IMR-90 (cell line): ENCODE measurements around the gene ARHGEF10L. TPM values are rescaled to one million over a fixed set of nuclear protein-coding genes. Genes with fewer than 3 reads are reported as not detected.

Source experiments
- ATAC-seq: fragments of 200-7000 bp; cut with Tn5 transposase; 2 replicates; pipeline ENCODE4 v1.9.1; 2020; ENCODE audit warnings: low read depth, mild to moderate bottlenecking, moderate library complexity
- BruUV-seq: library from RNA; stranded (reverse); fragments of 400-500 nt; replicated peaks from 2 replicates; lab custom pipeline; 2021; lab: Mats Ljungman, UMichigan
- CTCF ChIA-PET: fragments of 300-600 bp; formaldehyde crosslinking; extraction: SDS; loops from one replicate; lab custom pipeline; 2021; ENCODE audit warnings: antibody characterized with exemption; lab: Yijun Ruan, JAX
- POLR2A ChIA-PET: fragments of 300-600 bp; sonication (Branson Sonifier 250); formaldehyde crosslinking; loops from one replicate; lab custom pipeline; 2022; ENCODE audit warnings: antibody characterized with exemption; ENCODE audit not compliant: unreplicated experiment; lab: Charles Lee
- DNase-seq: peaks from one replicate; pipeline ENCODE4 v3.0.0; 2013
- H2AFZ ChIP-seq: replicated peaks from 2 replicates; pipeline ENCODE3; 2013; ENCODE audit warnings: low read length, mild to moderate bottlenecking; ENCODE audit not compliant: poor library complexity
- H2AK5ac ChIP-seq: 2 replicates; pipeline ENCODE4 v1.6.1; 2013; ENCODE audit warnings: low read depth, low read length, inconsistent platforms
- H2AK9ac ChIP-seq: replicated peaks from 2 replicates; pipeline ENCODE3; 2013; ENCODE audit warnings: mild to moderate bottlenecking, low read depth, low read length, moderate library complexity; ENCODE audit not compliant: poor library complexity
- H2BK120ac ChIP-seq: 2 replicates; pipeline ENCODE4 v1.6.1; 2013; ENCODE audit warnings: low read depth, low read length, inconsistent platforms
- H2BK15ac ChIP-seq: 3 replicates; pipeline ENCODE4 v1.6.1; 2013; ENCODE audit warnings: low read depth, low read length, inconsistent platforms
- H2BK20ac ChIP-seq: 2 replicates; pipeline ENCODE4 v1.6.1; 2013; ENCODE audit warnings: low read depth, mild to moderate bottlenecking, inconsistent platforms, low read length, moderate library complexity
- H2BK5ac ChIP-seq: 2 replicates; pipeline ENCODE4 v1.6.1; 2013; ENCODE audit warnings: mild to moderate bottlenecking, low read depth, low read length, inconsistent platforms; ENCODE audit not compliant: poor library complexity, severe bottlenecking
- H3K14ac ChIP-seq: replicated peaks from 2 replicates; pipeline ENCODE4 v1.6.1; 2013; ENCODE audit warnings: low read depth, low read length, inconsistent platforms
- H3K18ac ChIP-seq: 2 replicates; pipeline ENCODE4 v1.6.1; 2013; ENCODE audit warnings: low read depth, low read length, control low read depth
- H3K23ac ChIP-seq: 2 replicates; pipeline ENCODE4 v1.6.1; 2013; ENCODE audit warnings: low read depth, low read length, inconsistent platforms
- H3K27ac ChIP-seq: 2 replicates; pipeline ENCODE4 v1.5.1; 2013; ENCODE audit warnings: mild to moderate bottlenecking, control low read depth, low read length; ENCODE audit not compliant: insufficient read depth
- H3K27me3 ChIP-seq: 2 replicates; pipeline ENCODE4 v1.6.1; 2013; ENCODE audit warnings: low read length; ENCODE audit not compliant: control insufficient read depth, insufficient read depth
- H3K36me3 ChIP-seq: 2 replicates; pipeline ENCODE4 v1.6.1; 2013; ENCODE audit warnings: low read length, mixed read lengths; ENCODE audit not compliant: control insufficient read depth, insufficient read depth
- H3K4ac ChIP-seq: 2 replicates; pipeline ENCODE4 v1.6.1; 2013; ENCODE audit warnings: low read depth, low read length, inconsistent platforms
- H3K4me1 ChIP-seq: 2 replicates; pipeline ENCODE4 v1.6.1; 2013; ENCODE audit warnings: low read length, mixed read lengths; ENCODE audit not compliant: control insufficient read depth, insufficient read depth
- H3K4me2 ChIP-seq: 2 replicates; pipeline ENCODE4 v1.6.1; 2013; ENCODE audit warnings: low read depth, mild to moderate bottlenecking, control low read depth, low read length, moderate library complexity
- H3K4me3 ChIP-seq: 2 replicates; pipeline ENCODE4 v1.5.1; 2013; ENCODE audit warnings: low read depth, mild to moderate bottlenecking, control low read depth, low read length, moderate library complexity; ENCODE audit not compliant: insufficient read depth
- H3K56ac ChIP-seq: 2 replicates; pipeline ENCODE4 v1.6.1; 2013; ENCODE audit warnings: low read length, inconsistent platforms; ENCODE audit not compliant: insufficient read depth; ENCODE audit errors: extremely low read depth
- H3K79me1 ChIP-seq, 2 experiments: 2 replicates each; pipeline ENCODE4 v1.6.1; 2013; ENCODE audit warnings: low read length in 2 of 2, inconsistent platforms in 1 of 2, low read depth in 1 of 2
- H3K9ac ChIP-seq: 2 replicates; pipeline ENCODE4 v1.6.1; 2013; ENCODE audit warnings: low read depth, low read length, control low read depth
- H3K9me1 ChIP-seq: 2 replicates; pipeline ENCODE4 v1.6.1; 2013; ENCODE audit warnings: low read length, inconsistent platforms; ENCODE audit not compliant: insufficient read depth
- H3K9me3 ChIP-seq: 2 replicates; pipeline ENCODE4 v1.6.1; 2013; ENCODE audit warnings: low read length; ENCODE audit not compliant: control insufficient read depth, insufficient read depth
- H4K20me1 ChIP-seq: 2 replicates; pipeline ENCODE4 v1.6.1; 2013; ENCODE audit warnings: low read length, inconsistent platforms; ENCODE audit not compliant: insufficient read depth
- H4K5ac ChIP-seq: 2 replicates; pipeline ENCODE4 v1.6.1; 2013; ENCODE audit warnings: mild to moderate bottlenecking, low read depth, low read length, control low read depth
- H4K8ac ChIP-seq, 2 experiments: 2 replicates each; pipeline ENCODE4 v1.6.1; 2013; ENCODE audit warnings: low read depth in 2 of 2, low read length in 2 of 2, control low read depth in 1 of 2, inconsistent platforms in 1 of 2
- H4K91ac ChIP-seq: 2 replicates; pipeline ENCODE4 v1.6.1; 2013; ENCODE audit warnings: low read depth, low read length, inconsistent platforms; ENCODE audit not compliant: insufficient read depth
- CEBPB ChIP-seq: IDR thresholded peaks from 2 replicates; pipeline ENCODE4 v1.6.1; 2012; ENCODE audit warnings: low read depth, low read length, improper control_type of control experiment
- FOS ChIP-seq: fragments of 150-350 bp; IDR thresholded peaks from 2 replicates; pipeline ENCODE4 v1.6.1; 2016; ENCODE audit warnings: low read depth, low read length
- MAFK ChIP-seq: IDR thresholded peaks from 2 replicates; pipeline ENCODE4 v1.6.1; 2012; ENCODE audit warnings: low read depth, low read length, improper control_type of control experiment
- MXI1 ChIP-seq: IDR thresholded peaks from 2 replicates; pipeline ENCODE4 v1.6.1; 2012; ENCODE audit warnings: low read depth, mild to moderate bottlenecking, low read length, moderate library complexity, borderline replicate concordance
- NFE2L2 ChIP-seq: fragments of 150-350 bp; IDR thresholded peaks from 2 replicates; pipeline ENCODE4 v1.6.1; 2016; ENCODE audit warnings: low read depth, mild to moderate bottlenecking, low read length
- RAD21 ChIP-seq: IDR thresholded peaks from 2 replicates; pipeline ENCODE4 v1.6.1; 2012; ENCODE audit warnings: low read length, improper control_type of control experiment
- RCOR1 ChIP-seq: IDR thresholded peaks from 2 replicates; pipeline ENCODE4 v1.6.1; 2012; ENCODE audit warnings: mild to moderate bottlenecking, low read length, improper control_type of control experiment; ENCODE audit not compliant: insufficient replicate concordance
- RFX5 ChIP-seq: IDR thresholded peaks from 2 replicates; pipeline ENCODE4 v1.8.0; 2012; ENCODE audit warnings: low read depth, mild to moderate bottlenecking, low read length, moderate library complexity
- SMC3 ChIP-seq: fragments of 150-350 bp; IDR thresholded peaks from 2 replicates; pipeline ENCODE4 v1.6.1; 2016; ENCODE audit warnings: low read depth, mild to moderate bottlenecking, antibody characterized with exemption, low read length, moderate library complexity
- WGBS, 2 experiments: methylation state at CpG; one replicate each; pipeline versions ENCODE4 v1.1.5 to v1.1.7; 2013; ENCODE audit warnings: missing lambda C conversion rate in 2 of 2; ENCODE audit not compliant: insufficient read length in 1 of 2; ENCODE audit errors: extremely low coverage in 2 of 2; 5-methylcytosine and 5-hydroxymethylcytosine counted together
- dilution Hi-C: fragments of 300-500 bp; cut with HindIII; formaldehyde crosslinking; loops from one replicate; pipeline ENCODE4 v1.14.3; 2018; ENCODE audit warnings: low sequenced_read_pairs; ENCODE audit not compliant: unreplicated experiment
- in situ Hi-C: fragments of 300-500 bp; cut with MboI; formaldehyde crosslinking; loops from 3 replicates; pipeline ENCODE4 v1.14.3; 2019; ENCODE audit warnings: low sequenced_read_pairs, inconsistent platforms, mixed read lengths
- intact Hi-C: fragments of 100-400 bp; cut with micrococcal nuclease; formaldehyde crosslinking; loops from 2 replicates; pipeline ENCODE4 v1.10.0; 2022
- polyA plus RNA-seq, 3 experiments: library from polyadenylated mRNA; depleted of rRNA; stranded (reverse); fragments of >200 nt; gene quantifications; 2 replicates each; pipeline ENCODE4 v1.2.3, GENCODE V29; 2012; ENCODE audit warnings: low replicate concordance in 1 of 3
- total RNA-seq: library from RNA; depleted of rRNA; stranded (reverse); fragments of >200 nt; gene quantifications from 2 replicates; pipeline ENCODE4 v1.2.3, GENCODE V29; 2012

The ARHGEF10L gene
- total and polyA plus RNA-seq, 2 of the 4 experiments (the other 2 are of a cell fraction): 4.8 to 12.4 TPM

- CTCF ChIA-PET: no interaction called here
- no peak overlapping the region for H4K5ac ChIP-seq
- no peaks in the 10 kb centered on the region for H3K79me1 ChIP-seq
- POLR2A ChIA-PET: no interaction called here
- no peak overlapping the region for H2BK20ac ChIP-seq
- H3K4me1 ChIP-seq: no peaks in the 10 kb centered on the region
- no peak for ATAC-seq
- no peak for TF ChIP-seq NFE2L2
- no peak for TF ChIP-seq FOS
- TF ChIP-seq RCOR1: no peak
- TF ChIP-seq CEBPB: no peak
- TF ChIP-seq RAD21: no peak
- no peak for TF ChIP-seq MAFK
- no peak for TF ChIP-seq MXI1
- TF ChIP-seq SMC3: no peak
- TF ChIP-seq RFX5: no peak
- no peak overlapping the region for H3K4me3 ChIP-seq
- H3K27ac ChIP-seq: no peak overlapping the region
- H3K4me2 ChIP-seq: no peak overlapping the region
- no peak overlapping the region for H2BK15ac ChIP-seq
- H2BK120ac ChIP-seq: no peak overlapping the region
- H2AFZ ChIP-seq: no peak overlapping the region
- no peak overlapping the region for H2BK5ac ChIP-seq
- H4K91ac ChIP-seq: no peak overlapping the region
- H3K4ac ChIP-seq: no peak overlapping the region
- BruUV-seq: no TSS peak
- no peak overlapping the region for H2AK9ac ChIP-seq
- peaks cover 7% of the 10 kb centered on the region for H3K36me3 ChIP-seq
- H3K14ac ChIP-seq: no peak overlapping the region
- in situ Hi-C loops (no loop called here), dilution Hi-C loops (no loop called here), intact Hi-C loops (no loop called here)
- H3K9ac ChIP-seq: no peak overlapping the region
- no peak overlapping the region for H3K23ac ChIP-seq
- no peak overlapping the region for H4K8ac ChIP-seq
- no peak overlapping the region for H3K56ac ChIP-seq
- no peak overlapping the region for H2AK5ac ChIP-seq
- H3K9me1 ChIP-seq: peaks cover 3% of the 10 kb centered on the region; the same call in 1 of the 2 replicates
- H3K27me3 ChIP-seq: no peaks in the 10 kb centered on the region
- 90% methylated on average over 3 of the region's 8 CpGs; no CpG with 5 or more reads in 1 of the 2 experiments for WGBS, 2 experiments
- H3K9me3 ChIP-seq: no peaks in the 10 kb centered on the region
- no peaks in the 10 kb centered on the region for H4K20me1 ChIP-seq
- no peak for DNase-seq
- no peak overlapping the region for H3K18ac ChIP-seq
Measured at GRCh38 chr1:17688217-17688810, 148.8 kb downstream of the ARHGEF10L start.
